Inflammatory macrophage (primary cell): ENCODE measurements around the gene ZNF827.

ENCODE experiments used
- DNase-seq, 2 donors: peaks; one replicate each; pipeline ENCODE4 v3.0.0-alpha.2; 2020 to 2022

ZNF827 gene

DNA sequence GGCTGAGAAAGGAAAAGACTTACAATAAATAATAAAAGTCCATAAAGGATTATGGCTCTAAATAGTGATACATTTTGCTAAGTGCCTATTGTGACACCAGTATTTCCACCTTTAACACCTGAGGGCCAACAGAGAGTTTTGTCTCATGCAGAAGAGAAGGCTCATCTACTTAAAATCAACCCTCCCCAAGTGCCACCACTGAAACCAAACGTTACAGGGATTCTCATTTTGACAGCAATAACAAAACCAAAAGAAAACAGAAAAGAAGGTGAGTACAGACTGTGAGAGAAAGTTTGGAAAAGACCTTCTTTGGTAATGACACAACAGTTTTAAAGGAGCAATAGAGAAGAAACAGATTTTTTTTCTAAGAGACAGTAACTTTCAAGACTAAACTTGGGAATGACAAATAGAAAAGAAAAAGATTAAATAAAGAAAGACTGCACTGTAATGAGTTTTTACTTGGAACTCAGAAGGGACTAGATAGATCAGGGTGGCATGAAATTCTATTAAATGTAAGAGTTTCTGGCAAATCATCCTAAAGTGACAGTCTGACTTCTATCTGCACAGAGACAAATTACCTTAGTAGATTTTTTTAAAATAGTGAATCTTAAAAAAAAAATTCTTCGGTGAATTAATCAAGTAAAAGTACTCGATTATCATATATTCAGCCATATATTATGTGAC, 109.7 kb downstream of the ZNF827 start:
- no peak for DNase-seq

GRCh38 chr4:145827885-145828284, 110.7 kb downstream of the ZNF827 start:
- no peak for DNase-seq

GRCh38 chr4:145825255-145825654, 113.4 kb downstream of the ZNF827 start:
- no peak for DNase-seq

DNA sequence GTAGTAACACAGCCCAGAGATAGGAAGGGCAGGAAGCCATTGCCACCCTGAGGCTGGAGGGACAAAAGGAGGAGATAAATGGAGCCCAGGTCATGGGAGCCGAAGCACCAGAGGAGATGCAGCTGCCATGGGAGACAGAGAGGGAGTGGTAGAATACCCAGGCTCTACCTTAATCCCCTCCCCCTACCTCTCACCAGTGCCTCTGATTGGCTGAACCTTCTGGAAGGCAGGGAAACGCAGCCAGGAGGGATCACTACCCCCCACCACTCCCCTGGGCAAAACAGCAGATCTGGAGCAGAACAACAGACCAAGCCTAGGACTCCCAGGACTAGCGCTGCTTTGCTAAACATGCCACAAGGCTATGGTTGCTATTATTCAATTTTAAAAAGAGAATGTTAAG, 114.2 kb downstream of the ZNF827 start:
- DNase-seq, result no peak

- DNase-seq, result no peak
These were observed 114.9 kb downstream of the ZNF827 start for GRCh38 chr4:145823743-145824142.

DNA sequence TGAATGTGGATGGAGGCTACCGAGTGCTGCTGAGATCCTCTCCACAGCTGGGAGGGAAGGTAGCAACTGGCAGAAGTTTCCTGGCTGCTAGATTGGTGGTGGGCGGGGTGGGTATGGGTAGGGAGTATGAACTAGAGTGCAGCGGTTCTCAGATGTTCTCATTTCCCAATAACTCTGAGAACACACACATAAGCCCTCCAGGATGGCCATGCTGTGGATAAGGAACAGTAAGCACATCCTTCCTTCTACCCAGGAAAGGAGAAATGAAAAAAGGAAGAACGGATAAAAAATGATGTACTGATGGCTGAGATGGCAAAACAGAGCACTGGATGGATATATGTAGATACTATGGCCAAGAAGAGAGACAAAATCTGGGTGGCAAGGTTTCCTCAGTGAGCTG, 116.0 kb downstream of the ZNF827 start:
- peak in 1 of 2 donors; percentile 54 for DNase-seq

- no peak for DNase-seq
These were observed 116.4 kb downstream of the ZNF827 start for GRCh38 chr4:145822181-145822580.

DNA sequence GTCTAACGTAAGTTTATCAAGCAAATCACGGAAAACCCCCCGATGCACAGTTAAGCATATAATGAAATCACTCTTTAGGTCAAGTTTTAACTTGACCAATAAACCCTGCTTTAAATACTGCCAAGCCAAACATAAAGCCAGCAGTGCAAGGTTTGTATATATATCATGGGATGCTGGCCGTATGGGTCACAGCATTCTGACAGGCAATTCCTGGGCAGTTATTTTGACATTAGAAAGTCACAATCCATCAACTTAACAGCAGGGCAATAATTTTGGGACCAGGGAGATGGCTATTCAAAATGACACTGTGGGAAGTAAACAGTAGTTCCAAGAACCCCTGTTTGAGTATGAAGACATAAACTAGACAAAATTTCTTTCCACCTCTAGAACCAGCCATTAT, 116.9 kb downstream of the ZNF827 start:
- no peak for DNase-seq

- DNase-seq, result peak; percentile 66 to 80
These were observed 118.2 kb downstream of the ZNF827 start for GRCh38 chr4:145820407-145820806.

DNA sequence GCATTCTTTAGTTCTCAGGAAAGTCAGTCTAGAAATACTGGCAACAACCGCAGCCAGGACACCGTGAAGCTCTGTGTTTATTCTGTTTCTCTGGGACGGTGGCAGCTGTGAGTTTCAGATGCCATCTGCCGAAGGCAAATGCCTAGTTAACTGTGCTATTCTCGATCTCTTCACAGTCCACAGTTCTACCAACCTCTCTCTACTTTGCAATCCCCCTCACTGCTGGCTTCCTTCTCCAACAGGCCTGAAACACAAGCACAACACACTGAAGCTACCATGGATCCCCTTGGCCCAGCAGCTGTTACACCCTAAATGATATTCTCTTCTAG, 118.8 kb downstream of the ZNF827 start:
- peak in 1 of 2 donors; percentile 17 for DNase-seq

GRCh38 chr4:145819101-145819852, 119.3 kb downstream of the ZNF827 start:
- no peak for DNase-seq

GRCh38 chr4:145818011-145818410, 120.6 kb downstream of the ZNF827 start:
- no peak for DNase-seq

DNA sequence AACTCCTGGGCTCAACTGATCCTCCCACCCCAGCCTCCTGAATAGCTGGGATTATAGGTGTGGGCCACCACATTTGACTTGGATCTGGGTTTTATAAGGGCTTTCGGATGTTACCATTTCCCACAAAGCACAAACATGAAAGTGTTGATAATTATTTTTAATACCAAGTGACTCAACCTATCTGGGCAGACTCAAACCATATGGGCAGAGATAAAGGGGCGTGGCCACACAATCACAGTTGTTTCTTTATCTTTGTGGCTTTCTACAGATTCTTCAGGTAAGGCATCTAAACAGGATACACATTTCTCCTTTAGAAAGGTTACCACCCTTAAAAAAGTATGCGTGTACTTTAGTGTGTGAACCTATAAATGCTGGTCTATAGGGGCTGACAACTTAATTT, 122.5 kb downstream of the ZNF827 start:
- DNase-seq, result no peak

GRCh38 chr4:145815626-145816025, 123.0 kb downstream of the ZNF827 start:
- no peak for DNase-seq

DNA sequence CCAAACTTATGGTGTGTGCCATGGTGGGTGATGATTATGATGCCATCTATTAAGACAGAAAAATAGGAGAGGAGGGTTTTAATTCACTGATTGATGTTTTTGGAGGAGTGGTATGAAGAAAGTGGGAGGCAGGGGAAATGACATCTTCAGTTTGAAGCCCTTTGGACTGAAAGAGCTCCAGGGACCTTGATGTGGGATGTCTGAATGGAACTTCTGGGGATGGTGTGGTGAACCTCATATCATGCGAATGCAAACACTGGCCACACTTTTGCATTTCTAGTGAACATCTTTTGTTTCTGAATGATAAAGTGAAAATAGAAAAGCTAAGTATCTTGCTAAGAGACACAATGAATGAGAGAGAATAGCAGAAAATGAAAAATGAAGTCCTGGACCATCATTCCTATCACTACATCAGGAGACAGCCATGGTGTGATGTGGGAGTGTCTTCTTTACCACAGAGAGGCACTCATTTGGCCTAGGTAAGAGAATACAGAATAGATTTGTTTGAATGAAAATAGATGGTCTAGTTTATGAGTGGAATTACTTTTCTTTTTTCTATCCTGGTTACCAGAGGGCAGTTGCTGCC, 123.5 kb downstream of the ZNF827 start:
- no peak for DNase-seq

GRCh38 chr4:145814246-145814645, 124.4 kb downstream of the ZNF827 start:
- no peak for DNase-seq

- DNase-seq, result no peak
These were observed 125.7 kb downstream of the ZNF827 start for GRCh38 chr4:145812919-145813318.

DNA sequence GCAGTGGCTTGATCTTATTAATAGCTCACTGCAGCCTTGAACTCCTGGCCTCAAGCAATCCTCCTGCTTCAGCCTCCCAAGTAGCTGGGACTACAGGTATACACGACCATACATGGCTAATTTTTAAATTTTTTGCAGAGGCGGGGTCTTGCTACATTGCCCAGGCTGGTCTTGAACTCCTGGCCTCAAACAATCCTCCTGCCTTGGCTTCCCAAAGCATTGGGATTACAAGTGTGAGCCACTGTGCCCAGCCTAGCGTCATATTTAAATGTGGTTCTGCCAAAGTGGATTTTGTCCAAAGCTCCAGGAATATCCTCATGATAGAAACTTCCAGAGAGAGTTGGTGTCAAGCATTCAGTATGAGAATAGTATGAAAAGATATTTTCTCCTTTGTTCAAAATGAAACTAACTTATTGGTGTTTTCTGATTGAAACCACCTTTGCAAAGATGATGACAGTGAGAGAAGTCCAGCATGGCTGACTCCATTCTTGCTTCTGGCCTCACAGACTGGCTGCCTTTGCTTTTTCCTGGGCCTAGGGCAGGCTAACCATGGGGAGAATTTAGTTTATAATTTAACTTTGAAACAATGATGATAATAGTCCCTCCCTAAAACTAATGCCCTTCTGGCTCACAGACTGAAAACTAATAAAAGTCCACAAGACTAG, 129.6 kb downstream of the ZNF827 start:
- DNase-seq, result no peak

DNA sequence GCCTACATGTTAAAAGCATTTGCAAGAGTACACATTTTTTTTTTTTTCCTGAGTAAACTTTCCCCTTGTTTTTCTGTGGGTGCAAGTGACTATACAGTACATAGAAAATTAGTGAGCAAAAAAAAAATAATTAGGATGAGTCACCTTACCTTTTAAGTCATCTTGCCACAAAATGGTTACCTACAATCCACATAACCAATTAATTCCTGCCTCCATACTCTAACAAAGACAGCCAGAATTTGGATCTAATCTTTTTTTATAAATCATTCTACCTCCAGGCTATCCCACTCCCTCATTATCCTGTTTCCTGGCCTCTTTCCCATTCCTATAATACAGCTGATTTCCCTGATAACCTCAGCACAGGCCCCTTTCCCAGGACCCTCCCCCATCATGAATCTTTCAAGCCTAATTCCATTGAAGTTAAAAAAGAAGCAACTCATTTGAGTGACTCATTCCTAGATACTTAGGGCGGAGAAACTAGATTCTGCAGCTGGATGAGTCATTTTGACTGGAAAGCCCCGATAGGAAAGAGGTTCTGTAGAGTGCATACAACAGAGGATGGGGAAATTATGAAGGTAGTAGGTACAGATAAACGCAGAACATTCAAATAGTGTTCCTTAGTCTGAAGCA, 130.5 kb downstream of the ZNF827 start:
- DNase-seq, result peak; percentile 64 to 77

GRCh38 chr4:145805490-145805889, 133.1 kb downstream of the ZNF827 start:
- DNase-seq, result no peak

GRCh38 chr4:145804116-145804515, 134.5 kb downstream of the ZNF827 start:
- DNase-seq, result peak; percentile 38 to 40

GRCh38 chr4:145799223-145799622, 139.4 kb downstream of the ZNF827 start:
- peak; percentile 14 to 20 for DNase-seq

- no peak for DNase-seq
These were observed 141.3 kb downstream of the ZNF827 start for GRCh38 chr4:145797278-145797677.
